22Rv1 (cell line): ENCODE data around the gene PCDHB11.

ENCODE experiments used
- ZFX ChIP-seq: fragments of 450-650 bp; IDR thresholded peaks from 2 replicates; pipeline ENCODE4 v1.6.1; 2017; ENCODE audit warnings: antibody characterized with exemption, borderline replicate concordance
- TF ChIP-seq, protein P1 (sequence below): fragments of 450-650 bp; IDR thresholded peaks from 2 replicates; pipeline ENCODE4 v1.5.1; 2017; ENCODE audit warnings: mild to moderate bottlenecking

GRCh38 chr5:141245250-141245717 lies 45.9 kb downstream of the PCDHB11 start, which contains the start of gene PCDHB15:
- TF ChIP-seq, protein P1, sequence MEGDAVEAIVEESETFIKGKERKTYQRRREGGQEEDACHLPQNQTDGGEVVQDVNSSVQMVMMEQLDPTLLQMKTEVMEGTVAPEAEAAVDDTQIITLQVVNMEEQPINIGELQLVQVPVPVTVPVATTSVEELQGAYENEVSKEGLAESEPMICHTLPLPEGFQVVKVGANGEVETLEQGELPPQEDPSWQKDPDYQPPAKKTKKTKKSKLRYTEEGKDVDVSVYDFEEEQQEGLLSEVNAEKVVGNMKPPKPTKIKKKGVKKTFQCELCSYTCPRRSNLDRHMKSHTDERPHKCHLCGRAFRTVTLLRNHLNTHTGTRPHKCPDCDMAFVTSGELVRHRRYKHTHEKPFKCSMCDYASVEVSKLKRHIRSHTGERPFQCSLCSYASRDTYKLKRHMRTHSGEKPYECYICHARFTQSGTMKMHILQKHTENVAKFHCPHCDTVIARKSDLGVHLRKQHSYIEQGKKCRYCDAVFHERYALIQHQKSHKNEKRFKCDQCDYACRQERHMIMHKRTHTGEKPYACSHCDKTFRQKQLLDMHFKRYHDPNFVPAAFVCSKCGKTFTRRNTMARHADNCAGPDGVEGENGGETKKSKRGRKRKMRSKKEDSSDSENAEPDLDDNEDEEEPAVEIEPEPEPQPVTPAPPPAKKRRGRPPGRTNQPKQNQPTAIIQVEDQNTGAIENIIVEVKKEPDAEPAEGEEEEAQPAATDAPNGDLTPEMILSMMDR: peak; percentile 79
- TF ChIP-seq ZFX: no peak
